ENCODE data around the gene PACSIN2.
A peak's percentile ranks its signal among the peaks of the same experiment; 100 is the strongest.
"Not testable (repeated sequence)": the region's sequence is repeated elsewhere in the genome, so short reads cannot be mapped to it uniquely, and the experiment has no call there.

PACSIN2 gene

DNA sequence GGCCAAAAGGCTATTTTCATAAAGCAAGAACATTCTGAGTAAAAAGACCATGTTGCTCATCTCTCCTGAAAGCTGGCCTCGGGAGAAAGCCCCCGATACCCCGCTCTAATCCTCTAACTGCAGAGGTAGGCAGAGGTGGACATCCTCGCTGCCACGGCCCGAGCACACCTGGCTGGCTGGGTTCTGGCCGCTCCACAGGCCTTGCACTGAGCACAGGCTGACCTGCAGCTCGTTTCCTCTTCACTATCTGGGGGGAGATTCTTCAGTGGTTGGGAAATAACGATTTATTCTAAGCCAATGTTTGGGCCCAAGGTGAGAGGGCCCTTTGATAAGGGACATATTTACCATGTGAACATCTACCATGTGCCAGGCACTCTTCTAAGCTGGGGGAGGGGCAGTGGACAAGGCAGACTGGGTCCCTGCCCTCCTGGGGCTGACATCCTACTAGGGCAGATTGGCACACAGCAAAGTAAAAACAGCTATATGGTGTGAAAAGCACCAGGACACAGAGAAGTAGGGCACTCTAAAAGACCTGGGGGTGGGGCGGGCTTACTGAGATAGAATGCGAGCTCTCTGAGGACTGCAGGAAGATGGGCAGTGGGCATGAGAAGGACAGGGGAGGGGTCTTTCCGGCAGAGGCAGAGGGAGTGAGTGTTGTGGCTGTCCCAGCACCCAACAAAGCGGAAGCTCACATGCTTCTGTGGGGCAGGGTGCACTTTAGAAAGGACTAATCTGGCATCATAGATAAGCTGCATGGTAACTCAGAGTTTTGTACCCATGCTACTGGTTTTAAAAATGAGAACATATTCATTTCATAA is 92.4 kb downstream of the PACSIN2 start:
- Histone ChIP-seq H3K9me3 (no peaks in the 10 kb centered on the region), H3K4me3 (no peak overlapping the region), H3K27me3 (no peaks in the 10 kb centered on the region), H3K27ac (peak overlapping the region; percentile 68 to 95), H3K4me1 (peaks cover 0 to 100% (median 68%) of the 10 kb centered on the region in 4 donors), H3K36me3 (no peaks in the 10 kb centered on the region)
- TF ChIP-seq, protein P1, sequence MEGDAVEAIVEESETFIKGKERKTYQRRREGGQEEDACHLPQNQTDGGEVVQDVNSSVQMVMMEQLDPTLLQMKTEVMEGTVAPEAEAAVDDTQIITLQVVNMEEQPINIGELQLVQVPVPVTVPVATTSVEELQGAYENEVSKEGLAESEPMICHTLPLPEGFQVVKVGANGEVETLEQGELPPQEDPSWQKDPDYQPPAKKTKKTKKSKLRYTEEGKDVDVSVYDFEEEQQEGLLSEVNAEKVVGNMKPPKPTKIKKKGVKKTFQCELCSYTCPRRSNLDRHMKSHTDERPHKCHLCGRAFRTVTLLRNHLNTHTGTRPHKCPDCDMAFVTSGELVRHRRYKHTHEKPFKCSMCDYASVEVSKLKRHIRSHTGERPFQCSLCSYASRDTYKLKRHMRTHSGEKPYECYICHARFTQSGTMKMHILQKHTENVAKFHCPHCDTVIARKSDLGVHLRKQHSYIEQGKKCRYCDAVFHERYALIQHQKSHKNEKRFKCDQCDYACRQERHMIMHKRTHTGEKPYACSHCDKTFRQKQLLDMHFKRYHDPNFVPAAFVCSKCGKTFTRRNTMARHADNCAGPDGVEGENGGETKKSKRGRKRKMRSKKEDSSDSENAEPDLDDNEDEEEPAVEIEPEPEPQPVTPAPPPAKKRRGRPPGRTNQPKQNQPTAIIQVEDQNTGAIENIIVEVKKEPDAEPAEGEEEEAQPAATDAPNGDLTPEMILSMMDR (IDR thresholded peaks at IDR 0.05): no peak
- DNase-seq: no peak
- intact Hi-C loops (cut with DNase I; ENCODE audit: low total_unique reads): no loop called here

GRCh38 chr22:42920101-42920820 is 94.7 kb downstream of the PACSIN2 start:
- TF ChIP-seq, protein P1 (IDR thresholded peaks at IDR 0.05): no peak
- Histone ChIP-seq H3K9me3 (no peaks in the 10 kb centered on the region), H3K4me3 (no peak overlapping the region), H3K27me3 (no peaks in the 10 kb centered on the region), H3K36me3 (no peaks in the 10 kb centered on the region), H3K27ac (peak overlapping the region; percentile 68 to 95), H3K4me1 (peaks cover 0 to 93% (median 57%) of the 10 kb centered on the region in 4 donors)
- peak in 1 of 2 donors; percentile 77 for DNase-seq
- intact Hi-C loops (cut with DNase I; ENCODE audit: low total_unique reads): no loop called here

DNA sequence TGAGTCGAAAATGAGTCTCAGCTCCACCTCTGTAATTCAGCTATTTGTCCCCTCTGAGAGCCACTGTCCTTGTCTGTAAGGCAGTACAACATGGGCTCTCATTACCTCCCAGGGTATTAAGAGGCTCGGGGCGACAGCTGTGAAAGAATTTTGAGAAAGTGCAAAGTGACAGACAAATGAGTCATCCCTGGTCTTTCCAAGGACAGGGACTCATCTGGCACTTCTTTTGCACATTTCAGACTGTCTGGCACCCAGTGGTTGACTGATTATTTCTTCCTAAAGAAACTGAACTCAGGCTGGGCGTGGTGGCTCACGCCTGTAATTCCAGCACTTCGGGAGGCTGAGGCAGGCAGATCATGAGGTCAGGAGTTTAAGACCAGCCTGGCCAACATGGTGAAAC is 95.8 kb downstream of the PACSIN2 start:
- Histone ChIP-seq H3K9me3 (no peaks in the 10 kb centered on the region), H3K27ac (peak overlapping the region; percentile 37 to 68), H3K4me3 (no peak overlapping the region), H3K36me3 (no peaks in the 10 kb centered on the region), H3K27me3 (no peaks in the 10 kb centered on the region), H3K4me1 (peaks cover 0 to 93% (median 57%) of the 10 kb centered on the region in 4 donors)
- DNase-seq: no peak
- TF ChIP-seq, protein P1 (IDR thresholded peaks at IDR 0.05): no peak
- intact Hi-C loops (cut with DNase I; ENCODE audit: low total_unique reads): no loop called here

- no peak for DNase-seq
Measured at GRCh38 chr22:42918500-42918899, 96.4 kb downstream of the PACSIN2 start.

GRCh38 chr22:42917358-42917757 is 97.6 kb downstream of the PACSIN2 start:
- not testable (repeated sequence) for DNase-seq
- H3K4me1 ChIP-seq: peaks cover 0 to 80% (median 50%) of the 10 kb centered on the region in 4 donors

More at GRCh38 chr22:42918500-42918899, 96.4 kb downstream of the PACSIN2 start:
- TF ChIP-seq, protein P1 (IDR thresholded peaks at IDR 0.05): no peak
- H3K27me3 ChIP-seq: no peaks in the 10 kb centered on the region
- H3K4me1 ChIP-seq: peaks cover 0 to 87% (median 58%) of the 10 kb centered on the region in 4 donors
- intact Hi-C loops (cut with DNase I; ENCODE audit: low total_unique reads): no loop called here
- H3K36me3 ChIP-seq: no peaks in the 10 kb centered on the region
- peak overlapping the region in 1 of 2 donors; percentile 68 for H3K27ac ChIP-seq
- no peaks in the 10 kb centered on the region for H3K9me3 ChIP-seq
- no peak overlapping the region for H3K4me3 ChIP-seq

More at GRCh38 chr22:42917358-42917757, 97.6 kb downstream of the PACSIN2 start:
- H3K4me3 ChIP-seq; H3K36me3 ChIP-seq; intact Hi-C loops (cut with DNase I; ENCODE audit: low total_unique reads); H3K27ac ChIP-seq; H3K9me3 ChIP-seq; H3K27me3 ChIP-seq: not testable (repeated sequence)
